Pancreas (tissue), 10 donors: ENCODE data around the gene TNIK. TPM values are rescaled to one million over a fixed set of nuclear protein-coding genes. Genes with fewer than 3 reads are reported as not detected.

Experiments used
- ATAC-seq, 4 donors: fragments of 200-7000 bp; cut with Tn5 transposase; one replicate each; pipeline versions ENCODE4 v1.8.0 to v1.9.1; 2020; ENCODE audit warnings: mild to moderate bottlenecking in 4 of 4, moderate library complexity in 4 of 4
- DNase-seq, 6 donors: peaks; one replicate each; pipeline ENCODE4 v3.0.0-alpha.2; 2020
- FAIRE-seq: peaks from 2 replicates; lab custom pipeline; 2012; peaks lifted over from hg19 to GRCh38; lab: Jason Lieb, UNC
- H3K27ac ChIP-seq, 4 donors: fragments of 200-600 bp; sonication (generic); 1 replicate in 3 of 4; 2 replicates in 1 of 4; pipeline versions ENCODE4 v1.5.0 to v1.8.0; 2020
- H3K27me3 ChIP-seq, 4 donors: fragments of 200-600 bp; one replicate each; pipeline ENCODE4 v1.8.0; 2021
- H3K36me3 ChIP-seq, 3 donors: fragments of 200-600 bp; sonication (generic) in 1 of 3; one replicate each; pipeline versions ENCODE4 v1.5.0 to v1.8.0; 2020 to 2021
- H3K4me1 ChIP-seq, 3 donors: fragments of 200-600 bp; one replicate each; pipeline ENCODE4 v1.8.0; 2021
- H3K4me3 ChIP-seq, 4 donors: fragments of 200-600 bp; sonication (generic) in 2 of 4; one replicate each; pipeline versions ENCODE4 v1.5.0 to v1.8.0; 2020 to 2021
- H3K9me3 ChIP-seq, 4 donors: fragments of 200-600 bp; one replicate each; pipeline ENCODE4 v1.8.0; 2021
- WGBS, 2 donors: extraction: QIAGEN DNeasy Blood & Tissue Kit; methylation state at CpG; one replicate each; pipeline ENCODE4 v1.1.7; 2013; 5-methylcytosine and 5-hydroxymethylcytosine counted together
- intact Hi-C, 3 donors: fragments of 100-400 bp; cut with DNase I; formaldehyde crosslinking; loops; one replicate each; pipeline versions ENCODE4 v1.11.1 to v1.14.2; 2022
- polyA plus RNA-seq, 2 donors: library from polyadenylated mRNA; stranded (reverse); fragments of 200-250 nt; gene quantifications; one replicate each; pipeline ENCODE4 v1.2.3, GENCODE V29; 2013
- total RNA-seq, 6 donors: library from RNA; stranded (reverse); fragmentation: NEBNext Ultra II Directional in 4 of 6; extraction: Animal tissue kit (Norgen Biotek cat#: 25700) in 4 of 6; gene quantifications; one replicate each; pipeline versions ENCODE4 v1.2.1 to v1.2.4, GENCODE V29; 2021 to 2023
- TF ChIP-seq, protein P1 (sequence below), 4 donors: fragments of 200-600 bp; sonication (generic) in 3 of 4; IDR thresholded peaks; one replicate each; pipeline versions ENCODE4 v1.5.0 to v1.8.0; 2021; ENCODE audit warnings: antibody characterized with exemption in 4 of 4
- donor health status: healthy with polysubstance abuse.
- donor health status: DM: no; HTN: no; CAD: no; lungs with moderate emphysema.
- donor health status: DM: no; HTN: no; CAD: no.
- donor health status: control.
- donor health status: control.
- donor health status: Bipolar disorder and iron deficiency.
- donor health status: DM: yes; HTN: yes; CAD: no.
- donor health status: DM: no; HTN: no; CAD: no.
- donor health status: DM: no; HTN: no; CAD: no.
- donor health status: DM: yes; HTN: yes; CAD: no.

TNIK gene
- total and polyA plus RNA-seq, 8 donors: 3.5 to 13.6 (median 5.8) TPM

- TF ChIP-seq, protein P1, sequence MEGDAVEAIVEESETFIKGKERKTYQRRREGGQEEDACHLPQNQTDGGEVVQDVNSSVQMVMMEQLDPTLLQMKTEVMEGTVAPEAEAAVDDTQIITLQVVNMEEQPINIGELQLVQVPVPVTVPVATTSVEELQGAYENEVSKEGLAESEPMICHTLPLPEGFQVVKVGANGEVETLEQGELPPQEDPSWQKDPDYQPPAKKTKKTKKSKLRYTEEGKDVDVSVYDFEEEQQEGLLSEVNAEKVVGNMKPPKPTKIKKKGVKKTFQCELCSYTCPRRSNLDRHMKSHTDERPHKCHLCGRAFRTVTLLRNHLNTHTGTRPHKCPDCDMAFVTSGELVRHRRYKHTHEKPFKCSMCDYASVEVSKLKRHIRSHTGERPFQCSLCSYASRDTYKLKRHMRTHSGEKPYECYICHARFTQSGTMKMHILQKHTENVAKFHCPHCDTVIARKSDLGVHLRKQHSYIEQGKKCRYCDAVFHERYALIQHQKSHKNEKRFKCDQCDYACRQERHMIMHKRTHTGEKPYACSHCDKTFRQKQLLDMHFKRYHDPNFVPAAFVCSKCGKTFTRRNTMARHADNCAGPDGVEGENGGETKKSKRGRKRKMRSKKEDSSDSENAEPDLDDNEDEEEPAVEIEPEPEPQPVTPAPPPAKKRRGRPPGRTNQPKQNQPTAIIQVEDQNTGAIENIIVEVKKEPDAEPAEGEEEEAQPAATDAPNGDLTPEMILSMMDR (IDR thresholded peaks at IDR 0.05): no peak
- no peak for DNase-seq
- intact Hi-C loops: no loop called here
- no peak for ATAC-seq
- Histone ChIP-seq H3K4me3 (no peak overlapping the region), H3K36me3 (no peaks in the 10 kb centered on the region), H3K27me3 (no peaks in the 10 kb centered on the region), H3K4me1 (no peaks in the 10 kb centered on the region), H3K27ac (no peak overlapping the region), H3K9me3 (no peaks in the 10 kb centered on the region)
- no peak for FAIRE-seq
Measured at GRCh38 chr3:171219258-171219657, 240.9 kb downstream of the TNIK start.

GRCh38 chr3:171218069-171218468 lies 242.1 kb downstream of the TNIK start:
- no peaks in the 10 kb centered on the region for H3K27me3 ChIP-seq
- no peak overlapping the region for H3K27ac ChIP-seq
- H3K36me3 ChIP-seq: no peaks in the 10 kb centered on the region
- H3K4me3 ChIP-seq: no peak overlapping the region
- DNase-seq: no peak
- no peaks in the 10 kb centered on the region for H3K9me3 ChIP-seq
- no peaks in the 10 kb centered on the region for H3K4me1 ChIP-seq
- TF ChIP-seq, protein P1 (IDR thresholded peaks at IDR 0.05): no peak
- no peak for ATAC-seq
- 77 to 79% methylated on average over 3 of the region's 3 CpGs for WGBS, 2 donors
- no peak for FAIRE-seq
- intact Hi-C loops: no loop called here

DNA sequence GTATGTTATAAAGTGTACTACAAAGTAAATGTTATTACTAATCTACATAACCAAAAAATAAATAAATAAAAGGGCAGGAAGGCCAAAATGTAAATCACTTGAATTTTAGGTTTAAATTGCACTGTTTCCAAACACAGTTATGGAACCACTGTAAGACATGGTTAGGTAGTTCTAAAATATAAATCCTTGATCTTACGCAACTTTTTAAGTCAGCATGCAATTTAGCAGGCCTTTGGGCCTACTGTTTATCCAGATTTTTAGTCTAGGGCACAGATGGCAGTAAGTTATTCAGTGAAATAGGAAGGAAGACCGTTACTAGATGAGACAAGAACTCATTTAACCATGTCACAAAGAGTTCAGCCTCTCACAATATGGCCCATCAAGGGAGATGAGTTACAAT lies 246.3 kb downstream of the TNIK start:
- no peaks in the 10 kb centered on the region for H3K9me3 ChIP-seq
- DNase-seq: no peak
- no peak overlapping the region for H3K4me3 ChIP-seq
- no peak overlapping the region for H3K27ac ChIP-seq
- H3K36me3 ChIP-seq: no peaks in the 10 kb centered on the region
- no peak for ATAC-seq
- FAIRE-seq: no peak
- WGBS, 2 donors: 93 to 94% methylated on average over 2 of the region's 2 CpGs
- TF ChIP-seq, protein P1 (IDR thresholded peaks at IDR 0.05): no peak
- intact Hi-C loops: no loop called here
- H3K27me3 ChIP-seq: no peaks in the 10 kb centered on the region
- no peaks in the 10 kb centered on the region for H3K4me1 ChIP-seq

- Histone ChIP-seq H3K4me1 (no peaks in the 10 kb centered on the region), H3K36me3 (no peaks in the 10 kb centered on the region), H3K4me3 (no peak overlapping the region), H3K27me3 (no peaks in the 10 kb centered on the region), H3K27ac (no peak overlapping the region), H3K9me3 (no peaks in the 10 kb centered on the region)
- TF ChIP-seq, protein P1 (IDR thresholded peaks at IDR 0.05): no peak
- 83 to 89% methylated on average over 8 of the region's 8 CpGs for WGBS, 2 donors
- DNase-seq (no peak), FAIRE-seq (no peak), ATAC-seq (no peak)
- intact Hi-C loops: no loop called here
Measured at GRCh38 chr3:171213178-171213577, 247.0 kb downstream of the TNIK start.

DNA sequence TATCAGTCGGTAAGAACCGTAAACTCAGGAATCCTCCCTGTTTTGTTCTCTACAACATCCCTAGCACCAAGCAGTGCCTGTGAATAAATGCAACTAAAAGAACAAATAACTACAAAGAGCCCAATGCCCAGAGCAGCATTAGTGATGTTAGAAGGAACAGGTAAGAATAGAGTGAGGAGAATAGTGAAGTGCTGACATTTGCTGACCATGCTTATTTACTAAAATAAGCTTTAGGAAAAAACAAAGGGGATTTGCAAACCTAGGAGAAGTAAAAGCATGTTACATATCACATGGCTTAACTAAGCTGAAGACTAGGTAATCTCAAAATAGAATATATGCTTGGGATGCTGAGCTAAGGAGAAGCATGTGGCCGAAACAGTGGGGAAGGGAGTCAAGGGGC lies 247.6 kb downstream of the TNIK start:
- H3K9me3 ChIP-seq: no peaks in the 10 kb centered on the region
- 84 to 89% methylated on average over 3 of the region's 3 CpGs for WGBS, 2 donors
- no peaks in the 10 kb centered on the region for H3K27me3 ChIP-seq
- H3K4me1 ChIP-seq: no peaks in the 10 kb centered on the region
- no peaks in the 10 kb centered on the region for H3K36me3 ChIP-seq
- H3K4me3 ChIP-seq: no peak overlapping the region
- FAIRE-seq (no peak), ATAC-seq (no peak), DNase-seq (no peak)
- no peak overlapping the region for H3K27ac ChIP-seq
- intact Hi-C loops: no loop called here
- TF ChIP-seq, protein P1 (IDR thresholded peaks at IDR 0.05): no peak
